Middle frontal gyrus (tissue), 1 donor: ENCODE results near the gene GALNT7.

Experiments
- DNase-seq: peaks from one replicate; pipeline ENCODE4 v3.0.0-alpha.2; 2015; ENCODE audit warnings: low spot score; ENCODE audit errors: extremely low spot score

Gene GALNT7

GRCh38 chr4:173235050-173235449 is 66.4 kb downstream of the GALNT7 start:
- no peak for DNase-seq

- DNase-seq: no peak
Observed at GRCh38 chr4:173236301-173236700, 67.7 kb downstream of the GALNT7 start.

- DNase-seq: no peak
Observed at GRCh38 chr4:173237152-173237551, 68.5 kb downstream of the GALNT7 start.

DNA sequence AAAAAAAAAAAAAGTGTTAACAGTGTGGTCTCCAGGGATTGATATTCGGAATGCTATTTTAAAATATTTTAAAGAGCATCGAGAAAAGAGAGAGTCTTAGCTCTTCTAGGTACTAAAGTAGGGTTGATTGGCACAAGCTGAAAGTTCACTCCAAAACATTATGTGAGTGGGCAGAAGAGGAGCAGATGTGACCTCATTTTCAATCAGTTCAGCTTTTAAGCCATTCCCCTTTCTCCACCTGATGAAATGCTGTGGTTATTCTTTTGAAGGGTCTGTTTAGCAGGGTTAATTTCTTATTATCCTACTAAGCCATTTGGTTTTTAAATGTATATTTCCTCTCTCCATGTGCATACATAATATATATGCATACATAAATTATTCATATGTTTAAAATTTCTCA is 69.2 kb downstream of the GALNT7 start:
- DNase-seq: no peak

GRCh38 chr4:173240696-173241095 is 72.1 kb downstream of the GALNT7 start:
- DNase-seq: no peak

DNA sequence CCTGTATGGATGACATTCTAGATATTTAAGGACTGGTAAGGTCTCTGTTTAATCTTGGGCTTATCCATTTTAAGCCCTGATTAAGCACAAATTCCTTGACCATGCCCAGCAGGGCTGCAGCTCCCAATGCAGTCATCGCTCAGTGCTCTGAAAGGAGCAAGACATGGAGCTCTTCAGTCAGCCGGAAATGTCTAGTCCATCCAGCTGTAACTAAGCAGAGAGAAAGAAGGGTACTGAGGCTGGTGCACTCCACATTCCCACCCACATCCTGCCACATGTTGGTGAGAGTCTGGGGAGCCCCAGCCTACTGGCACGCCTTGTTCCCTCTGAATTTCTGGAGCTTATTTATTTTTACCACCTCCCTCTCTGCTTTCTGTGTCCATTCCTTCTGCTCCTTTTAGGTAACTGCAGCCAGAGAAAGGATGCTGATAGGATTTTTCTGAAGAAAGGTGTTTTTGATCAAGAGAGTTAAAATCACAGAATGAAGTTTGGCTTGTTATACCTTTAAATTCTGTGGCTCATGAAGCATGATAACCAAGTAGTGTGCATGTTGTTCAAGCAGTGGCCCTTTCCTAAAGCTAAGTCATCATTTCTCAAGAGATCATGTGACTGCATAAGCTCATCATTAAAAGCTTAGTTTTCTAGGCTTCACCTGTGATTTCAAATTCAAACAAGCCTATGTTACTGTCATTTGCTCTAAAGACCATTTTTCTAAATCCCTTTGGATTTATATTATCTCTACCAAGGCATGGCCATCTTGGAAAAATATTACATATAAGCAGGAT is 74.0 kb downstream of the GALNT7 start:
- no peak for DNase-seq

GRCh38 chr4:173243321-173243720 is 74.7 kb downstream of the GALNT7 start:
- no peak for DNase-seq

DNA sequence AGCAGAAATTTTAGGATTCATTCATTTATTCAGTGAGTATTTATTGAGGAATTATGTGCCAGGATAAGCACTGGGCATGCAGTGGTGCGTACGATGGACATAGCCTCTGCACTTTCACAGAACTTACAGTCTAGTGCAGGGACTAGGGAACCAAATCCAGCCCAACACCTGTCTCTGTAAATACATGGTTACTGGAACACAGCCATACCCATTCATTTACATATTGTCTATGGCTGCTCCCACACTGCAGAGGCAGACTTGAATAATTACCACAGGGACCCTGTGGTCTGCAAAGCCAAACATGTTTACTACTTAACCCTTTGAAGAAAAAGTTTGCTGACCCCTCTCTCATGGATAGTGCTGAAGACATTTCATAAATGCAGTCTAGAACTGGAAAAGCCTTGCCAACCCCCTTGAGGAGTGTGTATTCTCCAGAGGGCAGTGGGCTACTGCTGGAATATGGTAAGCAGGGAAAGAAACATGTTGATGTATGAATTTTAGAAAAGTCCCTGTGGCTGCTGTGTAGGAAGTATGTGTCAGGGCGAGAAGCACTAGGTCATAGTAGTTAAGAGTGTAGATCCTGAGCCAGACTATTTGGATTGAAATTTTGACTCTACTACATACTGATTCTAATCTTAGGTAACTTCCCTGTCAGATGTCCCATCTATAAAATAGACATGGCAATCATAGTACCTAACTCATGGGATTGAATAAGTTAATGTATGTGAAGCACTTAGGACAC is 75.5 kb downstream of the GALNT7 start:
- DNase-seq: no peak

DNA sequence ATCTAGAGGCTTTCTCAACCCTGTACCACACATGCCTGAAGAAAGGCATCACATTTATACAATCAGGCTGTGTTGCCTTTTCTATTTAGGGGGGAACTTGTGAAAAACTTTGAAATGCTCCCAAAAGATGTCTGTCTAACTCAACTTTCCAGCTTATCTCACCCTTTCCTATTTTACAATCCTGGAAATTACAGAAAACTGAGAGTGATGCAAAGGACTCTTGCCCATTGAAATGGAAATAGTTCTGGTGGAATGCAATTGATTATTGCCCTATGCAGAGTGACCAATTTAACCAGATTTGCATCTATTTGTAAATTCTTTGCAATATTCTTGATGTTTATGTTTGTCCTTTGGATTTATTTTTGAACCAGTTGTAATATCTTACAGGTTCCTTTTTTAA is 77.3 kb downstream of the GALNT7 start:
- DNase-seq: no peak

GRCh38 chr4:173246719-173247118 is 78.1 kb downstream of the GALNT7 start:
- no peak for DNase-seq

DNA sequence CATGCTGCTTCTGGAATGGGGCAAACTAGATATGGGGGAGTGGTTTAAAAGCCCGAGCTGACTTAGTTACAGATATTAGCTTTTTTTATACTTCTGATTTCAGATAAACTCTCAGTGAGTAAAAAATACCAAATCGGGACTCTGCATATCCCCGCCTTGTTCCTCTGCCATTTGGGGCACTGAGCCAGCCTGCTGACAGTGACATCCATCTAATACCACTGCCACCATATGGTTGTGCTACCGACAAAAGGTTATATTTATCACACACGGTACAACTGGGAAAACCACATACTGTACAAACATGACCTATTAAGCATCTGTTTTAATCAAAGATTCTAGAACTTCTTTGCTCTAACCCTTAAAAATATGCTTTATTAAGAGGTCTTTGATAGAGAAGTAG is 78.7 kb downstream of the GALNT7 start:
- no peak for DNase-seq

GRCh38 chr4:173248690-173249089 is 80.1 kb downstream of the GALNT7 start:
- DNase-seq: no peak

DNA sequence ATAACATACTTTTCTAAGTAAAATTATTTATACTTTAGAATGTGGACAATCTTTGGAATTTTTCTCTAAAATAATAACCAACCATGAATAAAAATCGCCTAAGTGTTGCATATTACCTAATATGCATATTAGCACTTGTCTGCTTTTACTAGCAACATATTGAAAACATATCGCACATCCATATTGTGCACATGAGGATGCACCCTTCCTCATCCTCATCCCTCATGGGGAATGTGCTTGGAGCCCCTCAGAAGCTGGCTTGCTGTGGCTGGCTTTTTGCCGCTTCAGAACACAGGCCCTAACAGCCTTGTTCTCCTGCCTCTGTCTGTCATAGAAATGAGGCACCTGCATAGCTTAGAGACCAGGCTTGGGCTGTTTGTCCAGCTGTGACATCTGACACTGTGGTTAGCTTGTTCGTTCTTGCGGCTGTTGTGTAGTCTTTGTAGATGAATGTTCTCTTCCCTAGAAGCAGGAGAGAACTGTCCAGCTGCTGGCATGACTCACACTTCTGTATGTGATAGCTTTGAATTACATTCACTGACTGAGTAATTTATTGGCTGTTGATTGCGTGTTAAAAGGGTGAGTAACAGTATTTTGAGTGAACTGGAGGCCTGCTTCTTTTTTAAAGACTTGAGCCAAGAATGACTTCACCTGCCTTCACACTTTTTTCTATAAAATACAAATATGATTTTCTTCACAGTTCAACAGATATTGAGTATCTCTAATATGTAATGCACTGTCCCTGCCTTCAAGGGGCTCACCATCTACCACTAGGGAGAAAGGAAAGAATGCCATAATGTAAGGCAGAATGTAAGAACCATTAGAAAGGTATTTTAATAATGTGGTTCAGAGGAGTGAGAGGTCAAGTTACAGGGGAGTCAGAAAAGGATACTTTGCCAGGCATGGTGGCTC is 83.7 kb downstream of the GALNT7 start:
- DNase-seq: no peak

- DNase-seq: no peak
Observed at GRCh38 chr4:173253561-173253960, 85.0 kb downstream of the GALNT7 start.

DNA sequence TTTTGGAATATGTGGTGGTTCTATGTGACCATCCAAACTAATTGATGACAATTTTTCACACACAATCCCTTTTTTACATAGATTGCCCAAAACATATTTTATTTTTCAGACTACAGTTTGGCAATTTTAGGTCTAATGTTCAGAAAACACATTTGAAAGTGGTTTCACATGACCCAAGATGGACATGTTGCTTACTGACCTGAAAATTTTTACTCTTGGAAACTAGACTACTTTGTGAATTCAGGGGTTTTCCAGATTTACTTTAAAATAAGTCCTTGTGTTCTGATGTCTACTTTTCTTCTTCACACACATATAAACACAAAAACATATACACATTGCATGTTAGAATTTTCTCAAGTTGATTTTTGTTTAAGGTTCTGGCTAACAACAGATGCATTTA is 86.0 kb downstream of the GALNT7 start:
- DNase-seq: no peak

- no peak for DNase-seq
Observed at GRCh38 chr4:173256825-173257224, 88.2 kb downstream of the GALNT7 start.

DNA sequence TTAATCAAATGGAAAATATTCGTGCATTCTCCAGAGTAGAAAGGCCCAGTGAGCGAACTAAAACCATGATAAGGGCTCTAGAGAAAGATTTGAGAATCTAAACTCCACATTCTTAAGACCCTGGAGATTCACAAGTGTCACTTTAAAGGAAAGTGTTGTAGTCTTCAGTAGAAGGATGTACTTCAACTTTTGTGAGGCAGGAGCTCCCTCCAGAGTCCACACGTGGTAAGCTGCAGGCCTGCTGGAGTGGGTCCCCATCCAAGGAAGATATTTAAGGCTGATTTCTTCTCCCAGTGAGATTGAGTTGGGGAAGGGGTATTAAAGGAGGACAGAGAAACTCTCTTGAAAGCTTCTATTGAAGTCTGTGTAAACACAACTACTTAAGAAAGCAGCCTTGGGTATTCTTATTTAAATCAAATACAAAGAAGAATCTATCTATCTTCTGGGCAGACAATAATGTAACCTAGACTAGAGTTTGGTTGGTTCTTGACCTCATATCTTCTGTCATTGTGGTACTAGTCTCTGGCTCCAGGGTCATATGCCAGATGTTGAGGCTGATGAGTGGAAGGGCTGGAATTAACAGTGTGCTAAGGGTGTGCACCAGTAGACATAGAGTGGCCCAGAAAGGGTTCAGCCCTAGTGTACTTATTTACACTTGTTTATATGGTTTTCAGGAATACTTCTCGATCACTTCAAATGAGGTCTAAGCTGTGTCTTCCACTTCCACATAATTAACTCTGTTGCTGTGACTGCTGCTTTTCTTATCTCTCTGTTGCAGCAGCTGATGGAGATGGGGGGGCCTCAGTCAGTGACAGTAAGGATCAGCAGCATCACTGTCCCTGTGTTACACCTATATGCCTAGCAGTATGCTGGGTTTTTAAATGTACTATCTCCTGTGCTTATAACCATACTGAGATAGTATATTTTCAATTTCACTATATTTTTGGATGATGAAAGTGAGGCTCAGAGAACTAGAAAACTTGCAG is 89.4 kb downstream of the GALNT7 start:
- peak; percentile 60 for DNase-seq

DNA sequence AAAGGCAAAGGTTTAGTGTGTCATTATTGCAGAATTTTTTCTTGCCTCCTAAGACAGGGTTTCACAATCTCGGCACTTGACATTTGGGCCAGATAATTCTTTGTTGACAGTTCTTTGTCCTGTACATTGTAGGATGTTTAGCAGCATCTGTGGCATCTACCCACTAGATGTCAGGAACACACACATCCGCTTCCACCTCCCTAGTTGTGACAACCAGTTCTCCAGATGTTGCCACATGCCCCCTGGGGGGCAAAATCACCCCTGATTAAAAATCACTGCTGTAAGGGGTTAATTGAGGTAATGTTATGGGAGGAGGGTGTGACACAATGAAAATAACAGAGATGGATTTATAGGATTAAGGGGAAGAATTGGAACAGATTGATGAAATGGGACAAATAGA is 90.3 kb downstream of the GALNT7 start:
- DNase-seq: no peak

DNA sequence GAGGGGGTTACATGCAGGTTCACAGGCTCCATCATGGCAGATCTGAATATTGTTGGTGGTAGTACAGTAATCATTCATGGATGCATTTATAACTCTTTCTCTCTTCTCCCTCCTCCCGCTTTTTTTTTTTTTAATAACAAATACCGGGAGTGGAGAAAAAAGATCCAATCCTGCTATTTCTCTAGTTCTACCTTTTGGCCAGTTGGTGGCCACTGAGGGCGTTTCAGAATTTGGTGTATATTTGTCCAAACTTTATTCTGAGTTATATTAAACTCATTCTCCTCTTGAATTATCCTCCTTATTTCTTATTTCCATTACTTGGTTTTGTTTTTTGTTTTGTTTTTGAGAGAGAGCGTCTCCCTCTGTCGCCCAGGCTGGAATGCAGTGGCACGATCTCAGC is 90.7 kb downstream of the GALNT7 start:
- DNase-seq: no peak

- no peak for DNase-seq
Observed at GRCh38 chr4:173261052-173261451, 92.4 kb downstream of the GALNT7 start.

DNA sequence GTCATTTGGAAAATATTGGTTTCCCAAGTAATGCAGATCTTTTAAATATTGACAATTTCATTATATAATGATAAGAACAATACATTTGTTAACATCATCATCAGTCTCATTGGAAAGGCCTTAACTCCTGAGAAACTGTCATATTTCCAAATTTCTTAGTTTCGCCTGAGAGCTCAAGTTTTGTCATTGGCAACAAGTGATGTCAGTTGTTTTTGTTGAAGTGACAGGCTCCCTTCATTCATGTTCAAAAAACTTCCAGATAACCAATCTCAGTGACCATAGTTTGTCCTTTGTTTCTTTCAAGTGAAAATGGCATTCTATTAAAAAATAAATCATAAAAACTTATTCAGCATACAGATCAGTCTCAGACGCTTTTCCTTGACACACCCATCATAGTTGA is 93.8 kb downstream of the GALNT7 start:
- DNase-seq: no peak
